CD8-positive, alpha-beta memory T cell (primary cell): ENCODE results near the gene KRTAP16-1. TPM values are rescaled to one million over a fixed set of nuclear protein-coding genes. Genes with fewer than 3 reads are reported as not detected.

Experiments used
- CTCF ChIA-PET: fragments of 350-600 bp; sonication (Branson Sonifier 250); formaldehyde crosslinking; loops from one replicate; lab custom pipeline; 2021; ENCODE audit warnings: antibody characterized with exemption; lab: Charles Lee
- POLR2A ChIA-PET: fragments of 350-600 bp; sonication (Branson Sonifier 250); formaldehyde crosslinking; loops from one replicate; lab custom pipeline; 2021; ENCODE audit warnings: antibody characterized with exemption; lab: Charles Lee
- DNase-seq, 5 donors: peaks; one replicate each; pipeline versions ENCODE4 v3.0.0 to v3.0.0-alpha.2; 2020 to 2022; ENCODE audit warnings: mixed read lengths in 1 of 5
- H3K27ac ChIP-seq: one replicate; pipeline ENCODE4 v1.7.0; 2013; ENCODE audit warnings: low read depth, mild to moderate bottlenecking, low read length, moderate library complexity
- H3K27me3 ChIP-seq: 2 replicates; pipeline ENCODE4 v1.7.0; 2013; ENCODE audit warnings: low read length, mild to moderate bottlenecking; ENCODE audit not compliant: insufficient read depth, poor library complexity, severe bottlenecking
- H3K36me3 ChIP-seq: 2 replicates; pipeline ENCODE4 v1.7.0; 2013; ENCODE audit warnings: mild to moderate bottlenecking, low read length, moderate library complexity; ENCODE audit not compliant: insufficient read depth
- H3K4me1 ChIP-seq: 2 replicates; pipeline ENCODE4 v1.7.0; 2013; ENCODE audit warnings: mild to moderate bottlenecking, low read length, moderate library complexity; ENCODE audit not compliant: insufficient read depth
- H3K4me3 ChIP-seq: 2 replicates; pipeline ENCODE4 v1.7.0; 2013; ENCODE audit warnings: mild to moderate bottlenecking, low read length
- H3K9me3 ChIP-seq: 2 replicates; pipeline ENCODE4 v1.7.0; 2013; ENCODE audit warnings: mild to moderate bottlenecking, low read length
- H3K27ac Mint-ChIP-seq, 8 donors: one replicate each; pipeline ENCODE4 v1.8.0; 2020 to 2021; ENCODE audit warnings: mixed read lengths in 8 of 8, mild to moderate bottlenecking in 6 of 8, inconsistent platforms in 3 of 8, moderate library complexity in 3 of 8
- H3K27me3 Mint-ChIP-seq, 2 donors: one replicate each; pipeline ENCODE4 v1.8.0; 2020 to 2021; ENCODE audit warnings: mixed read lengths in 2 of 2, mild to moderate bottlenecking in 1 of 2, moderate library complexity in 1 of 2
- H3K36me3 Mint-ChIP-seq, 3 donors: one replicate each; pipeline ENCODE4 v1.8.0; 2020 to 2021; ENCODE audit warnings: mixed read lengths in 3 of 3, inconsistent platforms in 1 of 3, mild to moderate bottlenecking in 1 of 3
- H3K4me1 Mint-ChIP-seq, 3 donors: one replicate each; pipeline ENCODE4 v1.8.0; 2020 to 2021; ENCODE audit warnings: mixed read lengths in 3 of 3, inconsistent platforms in 1 of 3, mild to moderate bottlenecking in 1 of 3
- H3K4me3 Mint-ChIP-seq, 7 donors: one replicate each; pipeline ENCODE4 v1.8.0; 2020 to 2021; ENCODE audit warnings: mixed read lengths in 7 of 7, mild to moderate bottlenecking in 6 of 7, moderate library complexity in 4 of 7, inconsistent platforms in 2 of 7
- H3K9me3 Mint-ChIP-seq, 5 donors: one replicate each; pipeline ENCODE4 v1.8.0; 2020 to 2022; ENCODE audit warnings: mixed read lengths in 5 of 5, mild to moderate bottlenecking in 3 of 5, moderate library complexity in 2 of 5, inconsistent platforms in 1 of 5
- polyA plus RNA-seq: library from polyadenylated mRNA; unstranded; fragments of 300-500 nt; fragmentation: Illumina TruSeq; gene quantifications from one replicate; pipeline ENCODE4 v1.2.3, GENCODE V29; 2021
- total RNA-seq, 2 experiments: library from RNA; stranded (reverse); gene quantifications; one replicate each; pipeline ENCODE4 v1.2.3, GENCODE V29; 2021

KRTAP16-1 gene
- total and polyA plus RNA-seq, 3 experiments from 2014 or later, result 0.58 TPM; not detected in 2

DNA sequence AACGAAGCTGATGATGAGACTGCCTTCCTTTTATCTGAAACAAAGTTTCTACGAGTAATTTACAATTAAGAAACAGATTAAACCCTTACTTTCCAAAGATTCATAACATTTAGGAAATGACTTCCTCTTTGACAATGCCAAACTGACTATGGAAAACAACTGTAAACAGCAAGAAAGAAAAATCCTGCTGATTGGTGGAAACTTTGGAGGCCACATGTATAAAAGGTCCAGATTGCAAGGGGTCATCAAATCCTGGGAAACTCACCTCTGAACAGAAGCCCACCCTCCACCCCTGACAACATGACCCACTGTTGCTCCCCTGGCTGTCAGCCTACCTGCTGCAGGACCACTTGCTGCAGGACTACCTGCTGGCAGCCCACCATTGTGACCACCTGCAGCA is 44.0 kb downstream of the KRTAP16-1 start, which contains the start of gene KRTAP9-6:
Gene KRTAP9-6 (plus strand): TSS at position 301 of the 400 bp plus-strand sequence. CDS start 0 bp downstream, at position 301.
- Histone ChIP-seq H3K4me3 (no peak within 1 kb of the TSS), H3K4me1 (no peaks in the 10 kb centered on the region), H3K27ac (no peak within 1 kb of the TSS), H3K9me3 (no peaks in the 10 kb centered on the region), H3K27me3 (no peaks in the 10 kb centered on the region), H3K36me3 (no peaks in the 10 kb centered on the region)
- no peak for DNase-seq
- Mint-ChIP-seq H3K9me3 (no peaks in the 10 kb centered on the region), H3K36me3 (peaks cover 0 to 7% (median 0%) of the 10 kb centered on the region in 3 donors), H3K27me3 (peaks cover 24 to 28% of the 10 kb centered on the region in 2 donors), H3K27ac (no peak within 1 kb of the TSS), H3K4me1 (peaks cover 11 to 16% (median 14%) of the 10 kb centered on the region in 3 donors), H3K4me3 (no peak within 1 kb of the TSS)
- CTCF ChIA-PET, result no interaction called here
- POLR2A ChIA-PET, result no interaction called here

DNA sequence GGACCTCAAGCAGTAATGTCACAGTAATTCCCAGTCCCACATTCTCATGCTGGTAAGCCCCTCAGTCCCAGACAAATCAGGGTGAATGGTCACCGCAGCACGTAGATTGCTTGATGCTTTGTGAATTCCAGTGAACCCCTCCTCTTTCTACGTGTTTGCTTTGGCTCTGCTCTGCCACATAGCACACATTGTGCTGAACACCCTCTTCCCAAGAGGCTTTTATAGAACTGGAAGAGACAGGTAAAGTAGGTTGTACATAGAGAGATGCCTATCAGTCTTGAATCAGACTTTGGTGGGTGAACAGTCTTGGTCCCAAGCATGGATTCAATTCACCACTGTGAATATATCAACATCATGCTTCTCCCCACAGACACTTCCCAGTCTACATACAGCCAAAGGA is 44.5 kb downstream of the KRTAP16-1 start:
- H3K27me3 Mint-ChIP-seq, result peaks cover 26 to 33% of the 10 kb centered on the region in 2 donors
- no peaks in the 10 kb centered on the region for H3K36me3 ChIP-seq
- CTCF ChIA-PET, result no interaction called here
- no peak overlapping the region for H3K4me3 Mint-ChIP-seq
- H3K9me3 ChIP-seq, result no peaks in the 10 kb centered on the region
- H3K36me3 Mint-ChIP-seq, result peaks cover 0 to 7% (median 0%) of the 10 kb centered on the region in 3 donors
- POLR2A ChIA-PET, result no interaction called here
- no peak overlapping the region for H3K4me3 ChIP-seq
- no peak for DNase-seq
- H3K27ac ChIP-seq, result no peak overlapping the region
- H3K9me3 Mint-ChIP-seq, result no peaks in the 10 kb centered on the region
- no peaks in the 10 kb centered on the region for H3K27me3 ChIP-seq
- no peaks in the 10 kb centered on the region for H3K4me1 ChIP-seq
- no peak overlapping the region for H3K27ac Mint-ChIP-seq
- peaks cover 11 to 16% (median 14%) of the 10 kb centered on the region in 3 donors for H3K4me1 Mint-ChIP-seq

DNA sequence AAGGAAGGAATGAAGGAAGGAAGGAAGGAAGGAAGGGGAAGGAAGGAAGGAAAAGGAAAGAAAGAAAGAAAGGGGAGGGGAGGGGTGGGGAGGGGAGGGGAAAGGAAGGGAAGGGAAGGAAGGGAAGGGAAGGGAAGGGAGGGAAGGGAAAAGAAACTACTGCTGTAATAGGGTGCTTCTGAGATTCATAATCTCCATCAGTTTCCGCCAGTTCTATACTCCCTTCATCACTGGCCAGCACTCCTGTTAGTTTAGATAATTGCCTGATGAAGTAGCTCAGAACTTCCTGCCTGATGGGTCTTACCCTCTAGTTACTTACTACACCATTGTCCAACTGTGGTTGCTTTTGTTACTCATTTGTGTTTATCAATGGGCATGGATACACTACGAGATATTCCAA is 45.9 kb downstream of the KRTAP16-1 start:
- H3K27me3 Mint-ChIP-seq, result peaks cover 26 to 47% of the 10 kb centered on the region in 2 donors
- POLR2A ChIA-PET, result no interaction called here
- CTCF ChIA-PET, result no interaction called here

DNA sequence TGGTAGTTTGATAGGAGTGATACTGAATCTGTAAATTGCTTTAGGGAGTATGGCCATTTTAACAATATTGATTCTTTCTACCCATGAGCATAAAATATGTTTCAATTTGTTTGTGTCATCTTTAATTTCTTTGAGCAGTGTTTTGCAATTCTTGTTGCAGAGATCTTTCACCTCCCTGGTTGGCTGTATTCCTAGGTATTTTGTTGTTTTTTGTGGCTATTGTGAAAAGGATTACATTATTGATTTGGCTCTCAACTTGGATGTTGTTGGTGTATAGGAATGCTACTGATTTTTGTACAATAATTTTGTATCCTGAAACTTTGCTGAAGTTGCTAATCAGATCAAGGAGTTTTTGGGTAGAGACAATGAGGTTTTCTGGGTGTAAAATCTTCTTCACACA is 50.7 kb downstream of the KRTAP16-1 start:
- Mint-ChIP-seq H3K27ac (no peak overlapping the region), H3K4me1 (peaks cover 9 to 16% (median 14%) of the 10 kb centered on the region in 3 donors), H3K27me3 (peaks cover 22 to 64% of the 10 kb centered on the region in 2 donors), H3K9me3 (no peaks in the 10 kb centered on the region), H3K36me3 (peaks cover 0 to 7% (median 0%) of the 10 kb centered on the region in 3 donors), H3K4me3 (no peak overlapping the region)
- Histone ChIP-seq H3K9me3 (no peaks in the 10 kb centered on the region), H3K4me3 (no peak overlapping the region), H3K36me3 (no peaks in the 10 kb centered on the region), H3K27ac (no peak overlapping the region), H3K4me1 (no peaks in the 10 kb centered on the region), H3K27me3 (no peaks in the 10 kb centered on the region)
- no peak for DNase-seq
- ChIA-PET POLR2A (no interaction called here), CTCF (no interaction called here)

More for the DNA sequence above, 45.9 kb downstream of the KRTAP16-1 start:
- H3K4me3 Mint-ChIP-seq, result no peak overlapping the region
- Histone ChIP-seq H3K36me3 (no peaks in the 10 kb centered on the region), H3K4me1 (no peaks in the 10 kb centered on the region), H3K4me3 (no peak overlapping the region), H3K9me3 (no peaks in the 10 kb centered on the region), H3K27me3 (no peaks in the 10 kb centered on the region), H3K27ac (no peak overlapping the region)
- H3K4me1 Mint-ChIP-seq, result peaks cover 11 to 16% (median 14%) of the 10 kb centered on the region in 3 donors
- H3K36me3 Mint-ChIP-seq, result peaks cover 0 to 7% (median 0%) of the 10 kb centered on the region in 3 donors
- DNase-seq, result no peak
- no peaks in the 10 kb centered on the region for H3K9me3 Mint-ChIP-seq
- H3K27ac Mint-ChIP-seq, result no peak overlapping the region

Other genes starting within 250 kb of the KRTAP16-1 start
Only the 30 nearest of the 36 such genes appear.
- gene KRTAP4-16, start 207.1 kb downstream of the KRTAP16-1 start, total RNA-seq, result not detected
- gene KRTAP4-16, start 207.1 kb downstream of the KRTAP16-1 start, polyA plus RNA-seq, result not detected
- gene KRTAP4-9, start 203.9 kb downstream of the KRTAP16-1 start, total RNA-seq, result not detected
- gene KRTAP4-9, start 203.9 kb downstream of the KRTAP16-1 start, polyA plus RNA-seq, result not detected
- gene KRTAP4-11, start 190.9 kb downstream of the KRTAP16-1 start, total RNA-seq, result not detected
- gene KRTAP4-11, start 190.9 kb downstream of the KRTAP16-1 start, polyA plus RNA-seq, result not detected
- not detected for gene KRTAP4-12, start 185.1 kb downstream of the KRTAP16-1 start, total RNA-seq
- not detected for gene KRTAP4-12, start 185.1 kb downstream of the KRTAP16-1 start, polyA plus RNA-seq
- gene KRTAP4-6, start 168.8 kb downstream of the KRTAP16-1 start, total RNA-seq, result not detected
- 0.35 TPM for gene KRTAP4-6, start 168.8 kb downstream of the KRTAP16-1 start, polyA plus RNA-seq
- gene KRTAP4-5, start 159.5 kb downstream of the KRTAP16-1 start, total RNA-seq, result not detected
- gene KRTAP4-5, start 159.5 kb downstream of the KRTAP16-1 start, polyA plus RNA-seq, result not detected
- not detected for gene KRTAP4-4, start 148.6 kb downstream of the KRTAP16-1 start, total RNA-seq
- gene KRTAP4-4, start 148.6 kb downstream of the KRTAP16-1 start, polyA plus RNA-seq, result not detected
- not detected for gene KRTAP4-3, start 141.1 kb downstream of the KRTAP16-1 start, total RNA-seq
- gene KRTAP4-3, start 141.1 kb downstream of the KRTAP16-1 start, polyA plus RNA-seq, result not detected
- gene KRTAP4-2, start 131.1 kb downstream of the KRTAP16-1 start, total RNA-seq, result not detected
- not detected for gene KRTAP4-2, start 131.1 kb downstream of the KRTAP16-1 start, polyA plus RNA-seq
- not detected for gene KRTAP4-1, start 124.4 kb downstream of the KRTAP16-1 start, total RNA-seq
- gene KRTAP4-1, start 124.4 kb downstream of the KRTAP16-1 start, polyA plus RNA-seq, result not detected
- not detected for gene KRTAP9-1, start 119.4 kb downstream of the KRTAP16-1 start, total RNA-seq
- not detected for gene KRTAP9-1, start 119.4 kb downstream of the KRTAP16-1 start, polyA plus RNA-seq
- not detected for gene KRTAP9-2, start 82.7 kb downstream of the KRTAP16-1 start, total RNA-seq
- gene KRTAP9-2, start 82.7 kb downstream of the KRTAP16-1 start, polyA plus RNA-seq, result not detected
- gene KRTAP9-3, start 76.9 kb downstream of the KRTAP16-1 start, total RNA-seq, result not detected
- not detected for gene KRTAP9-3, start 76.9 kb downstream of the KRTAP16-1 start, polyA plus RNA-seq
- not detected for gene KRTAP9-8, start 71.3 kb downstream of the KRTAP16-1 start, total RNA-seq
- not detected for gene KRTAP9-8, start 71.3 kb downstream of the KRTAP16-1 start, polyA plus RNA-seq
- gene KRTAP9-4, start 59.6 kb downstream of the KRTAP16-1 start, total RNA-seq, result not detected
- not detected for gene KRTAP9-4, start 59.6 kb downstream of the KRTAP16-1 start, polyA plus RNA-seq
- not detected for gene KRTAP9-9, start 53.9 kb downstream of the KRTAP16-1 start, total RNA-seq
- not detected for gene KRTAP9-9, start 53.9 kb downstream of the KRTAP16-1 start, polyA plus RNA-seq
- not detected for gene KRTAP9-6, start 43.9 kb downstream of the KRTAP16-1 start, total RNA-seq
- not detected for gene KRTAP9-6, start 43.9 kb downstream of the KRTAP16-1 start, polyA plus RNA-seq
- not detected for gene KRTAP9-7, start 33.6 kb downstream of the KRTAP16-1 start, total RNA-seq
- gene KRTAP9-7, start 33.6 kb downstream of the KRTAP16-1 start, polyA plus RNA-seq, result not detected
- not detected for gene KRTAP29-1, start 6.5 kb downstream of the KRTAP16-1 start, total RNA-seq
- 0.22 TPM for gene KRTAP29-1, start 6.5 kb downstream of the KRTAP16-1 start, polyA plus RNA-seq
- gene KRTAP17-1, start 6.4 kb upstream of the KRTAP16-1 start, total RNA-seq, result not detected
- gene KRTAP17-1, start 6.4 kb upstream of the KRTAP16-1 start, polyA plus RNA-seq, result not detected
- not detected for gene KRT33A, start 41.5 kb upstream of the KRTAP16-1 start, total RNA-seq
- gene KRT33A, start 41.5 kb upstream of the KRTAP16-1 start, polyA plus RNA-seq, result not detected
- not detected for gene KRT33B, start 60.5 kb upstream of the KRTAP16-1 start, total RNA-seq
- gene KRT33B, start 60.5 kb upstream of the KRTAP16-1 start, polyA plus RNA-seq, result not detected
- gene KRT34, start 73.0 kb upstream of the KRTAP16-1 start, total RNA-seq, result not detected
- gene KRT34, start 73.0 kb upstream of the KRTAP16-1 start, polyA plus RNA-seq, result not detected
- gene KRT31, start 88.3 kb upstream of the KRTAP16-1 start, total RNA-seq, result not detected
- not detected for gene KRT31, start 88.3 kb upstream of the KRTAP16-1 start, polyA plus RNA-seq
- not detected for gene KRT37, start 115.3 kb upstream of the KRTAP16-1 start, total RNA-seq
- gene KRT37, start 115.3 kb upstream of the KRTAP16-1 start, polyA plus RNA-seq, result not detected
- gene KRT38, start 131.7 kb upstream of the KRTAP16-1 start, total RNA-seq, result not detected
- gene KRT38, start 131.7 kb upstream of the KRTAP16-1 start, polyA plus RNA-seq, result not detected
- gene KRT32, start 158.1 kb upstream of the KRTAP16-1 start, total RNA-seq, result not detected
- not detected for gene KRT32, start 158.1 kb upstream of the KRTAP16-1 start, polyA plus RNA-seq
- not detected for gene KRT35, start 171.8 kb upstream of the KRTAP16-1 start, total RNA-seq
- not detected for gene KRT35, start 171.8 kb upstream of the KRTAP16-1 start, polyA plus RNA-seq
- not detected for gene KRT36, start 180.6 kb upstream of the KRTAP16-1 start, total RNA-seq
- gene KRT36, start 180.6 kb upstream of the KRTAP16-1 start, polyA plus RNA-seq, result not detected
- not detected for gene KRT13, start 196.3 kb upstream of the KRTAP16-1 start, total RNA-seq
- not detected for gene KRT13, start 196.3 kb upstream of the KRTAP16-1 start, polyA plus RNA-seq